ENCODE measurements around the gene FOSL1.

Gene FOSL1

GRCh38 chr11:65945430-65945911 lies 45.3 kb upstream of the FOSL1 start, which contains the start of gene TSGA10IP:
Gene TSGA10IP (plus strand): TSS chr11:65945480. CDS start chr11:65945676, 196 bp downstream.
- TF ChIP-seq ARNT (IDR thresholded peaks at IDR 0.05) (no peak), FOXM1 (IDR thresholded peaks at IDR 0.05; ENCODE audit: borderline replicate concordance) (no peak), ELF4 (IDR thresholded peaks at IDR 0.05) (no peak)
- DNase-seq (ENCODE audit: extremely low spot score), result no peak
- POLR2A ChIA-PET, result no interaction called here
- CTCF ChIA-PET, result no interaction called here

DNA sequence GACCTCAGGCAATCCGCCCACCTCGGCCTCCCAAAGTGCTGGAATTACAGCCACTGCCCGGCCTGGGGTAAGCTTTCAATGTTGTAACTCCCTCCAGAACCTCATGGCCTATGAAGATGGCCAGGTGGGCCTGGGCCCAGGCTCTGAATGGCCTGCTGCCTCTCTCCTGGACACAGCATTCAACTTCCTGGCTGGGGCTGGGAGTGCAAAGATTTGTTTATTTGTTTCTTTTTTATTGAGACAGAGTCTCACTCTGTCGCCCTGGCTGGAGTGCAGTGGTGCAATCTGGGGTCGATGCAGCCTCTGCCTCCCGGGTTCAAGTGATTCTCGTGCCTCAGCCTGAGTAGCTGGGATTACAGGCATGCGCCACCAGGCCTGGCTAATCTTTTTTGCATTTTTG lies 44.6 kb upstream of the FOSL1 start:
- no peak for DNase-seq (ENCODE audit: extremely low spot score)
- ChIA-PET CTCF (no interaction called here), POLR2A (no interaction called here)
- no peak for TF ChIP-seq HDGF (IDR thresholded peaks at IDR 0.05; ENCODE audit: borderline replicate concordance)
- TF ChIP-seq TARDBP (IDR thresholded peaks at IDR 0.05), result no peak
- no peak for TF ChIP-seq SP1 (IDR thresholded peaks at IDR 0.05)
- TF ChIP-seq LEF1 (IDR thresholded peaks at IDR 0.05; ENCODE audit: borderline replicate concordance), result no peak
- TF ChIP-seq ARNT (IDR thresholded peaks at IDR 0.05), result no peak
- no peak for TF ChIP-seq ZNF384 (IDR thresholded peaks at IDR 0.05)
- TF ChIP-seq L3MBTL2 (conservative IDR thresholded peaks at IDR 0.05), result no peak
- no peak for TF ChIP-seq ELF4 (IDR thresholded peaks at IDR 0.05)
- no peak for TF ChIP-seq SUZ12 (IDR thresholded peaks at IDR 0.05)
- TF ChIP-seq FOXA1 (IDR thresholded peaks at IDR 0.05), result no peak
- TF ChIP-seq FOXM1 (IDR thresholded peaks at IDR 0.05; ENCODE audit: borderline replicate concordance), result no peak
- no peak for TF ChIP-seq BHLHE40 (IDR thresholded peaks at IDR 0.05; ENCODE audit: borderline replicate concordance)
- no peak for TF ChIP-seq NFRKB (IDR thresholded peaks at IDR 0.05)
- no peak for TF ChIP-seq CTBP1 (IDR thresholded peaks at IDR 0.05; ENCODE audit: borderline replicate concordance)
- TF ChIP-seq, protein P1, sequence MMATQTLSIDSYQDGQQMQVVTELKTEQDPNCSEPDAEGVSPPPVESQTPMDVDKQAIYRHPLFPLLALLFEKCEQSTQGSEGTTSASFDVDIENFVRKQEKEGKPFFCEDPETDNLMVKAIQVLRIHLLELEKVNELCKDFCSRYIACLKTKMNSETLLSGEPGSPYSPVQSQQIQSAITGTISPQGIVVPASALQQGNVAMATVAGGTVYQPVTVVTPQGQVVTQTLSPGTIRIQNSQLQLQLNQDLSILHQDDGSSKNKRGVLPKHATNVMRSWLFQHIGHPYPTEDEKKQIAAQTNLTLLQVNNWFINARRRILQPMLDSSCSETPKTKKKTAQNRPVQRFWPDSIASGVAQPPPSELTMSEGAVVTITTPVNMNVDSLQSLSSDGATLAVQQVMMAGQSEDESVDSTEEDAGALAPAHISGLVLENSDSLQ (IDR thresholded peaks at IDR 0.05), result no peak

DNA sequence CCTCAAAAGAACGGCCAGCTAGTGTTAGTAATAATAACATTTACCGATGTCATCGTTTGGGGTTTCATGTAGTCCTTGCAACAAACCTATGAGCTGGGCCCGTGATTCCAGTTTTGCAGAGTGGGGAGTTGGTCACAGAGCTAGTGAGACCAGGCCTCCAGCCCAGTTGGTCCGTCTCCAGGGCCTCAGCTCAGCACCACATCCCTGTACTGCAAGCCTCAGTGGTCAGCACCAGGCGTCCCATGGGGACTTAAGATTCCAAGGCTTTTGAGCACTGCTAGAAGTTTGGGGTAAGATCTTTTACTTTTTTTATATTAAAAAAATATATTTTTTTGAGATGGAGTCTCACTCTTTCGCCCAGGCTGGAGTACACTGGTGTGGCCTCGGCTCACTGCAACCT lies 44.0 kb upstream of the FOSL1 start:
- TF ChIP-seq HDGF (IDR thresholded peaks at IDR 0.05; ENCODE audit: borderline replicate concordance) (no peak), SUZ12 (IDR thresholded peaks at IDR 0.05) (no peak), BHLHE40 (IDR thresholded peaks at IDR 0.05; ENCODE audit: borderline replicate concordance) (no peak), FOXK2 (IDR thresholded peaks at IDR 0.05) (no peak), L3MBTL2 (conservative IDR thresholded peaks at IDR 0.05) (no peak), ZNF384 (IDR thresholded peaks at IDR 0.05) (no peak), TARDBP (IDR thresholded peaks at IDR 0.05) (no peak), NFRKB (IDR thresholded peaks at IDR 0.05) (no peak), ARNT (IDR thresholded peaks at IDR 0.05) (no peak)
- TF ChIP-seq, protein P1 (IDR thresholded peaks at IDR 0.05), result no peak
- no peak for DNase-seq (ENCODE audit: extremely low spot score)
- CTCF ChIA-PET, result interaction anchor here (0.7 kb wide), 1 partner anchor 60 kb away, joined by 3 read pairs; no protein-coding TSS in a partner anchor
- POLR2A ChIA-PET, result no interaction called here

DNA sequence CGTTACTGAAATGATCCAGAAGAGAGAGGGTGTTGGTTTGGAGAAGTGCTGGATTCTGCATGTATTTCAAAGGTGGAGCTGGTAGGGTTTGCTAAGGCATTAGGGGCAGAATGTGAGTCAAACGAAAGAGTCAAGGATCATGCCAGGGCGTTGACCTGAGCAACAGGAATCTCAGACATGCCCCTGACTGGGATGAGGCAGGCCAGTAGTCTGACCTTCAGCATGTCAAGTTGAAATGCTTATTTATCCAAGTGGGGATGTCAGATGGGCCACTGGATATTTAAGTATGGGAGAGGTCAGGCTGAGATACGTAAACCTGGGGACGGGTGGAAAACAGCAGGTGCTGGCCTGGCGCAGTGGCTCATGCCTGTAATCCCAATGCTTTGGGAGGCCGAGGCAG lies 42.3 kb upstream of the FOSL1 start:
- POLR2A ChIA-PET, result no interaction called here
- TF ChIP-seq FOXK2 (IDR thresholded peaks at IDR 0.05), result no peak
- no peak for TF ChIP-seq LEF1 (IDR thresholded peaks at IDR 0.05; ENCODE audit: borderline replicate concordance)
- TF ChIP-seq ARNT (IDR thresholded peaks at IDR 0.05), result no peak
- no peak for TF ChIP-seq BHLHE40 (IDR thresholded peaks at IDR 0.05; ENCODE audit: borderline replicate concordance)
- no peak for TF ChIP-seq TARDBP (IDR thresholded peaks at IDR 0.05)
- no peak for TF ChIP-seq HDGF (IDR thresholded peaks at IDR 0.05; ENCODE audit: borderline replicate concordance)
- TF ChIP-seq L3MBTL2 (conservative IDR thresholded peaks at IDR 0.05), result no peak
- TF ChIP-seq ELF4 (IDR thresholded peaks at IDR 0.05), result no peak
- TF ChIP-seq, protein P1 (IDR thresholded peaks at IDR 0.05), result no peak
- TF ChIP-seq SUZ12 (IDR thresholded peaks at IDR 0.05), result no peak
- no peak for TF ChIP-seq NFRKB (IDR thresholded peaks at IDR 0.05)
- no peak for TF ChIP-seq FOXA1 (IDR thresholded peaks at IDR 0.05)
- no peak for TF ChIP-seq SP1 (IDR thresholded peaks at IDR 0.05)
- TF ChIP-seq CTBP1 (IDR thresholded peaks at IDR 0.05; ENCODE audit: borderline replicate concordance), result no peak
- TF ChIP-seq ZNF384 (IDR thresholded peaks at IDR 0.05), result no peak
- no peak for TF ChIP-seq FOXM1 (IDR thresholded peaks at IDR 0.05; ENCODE audit: borderline replicate concordance)
- CTCF ChIA-PET, result no interaction called here
- DNase-seq (ENCODE audit: extremely low spot score), result no peak

DNA sequence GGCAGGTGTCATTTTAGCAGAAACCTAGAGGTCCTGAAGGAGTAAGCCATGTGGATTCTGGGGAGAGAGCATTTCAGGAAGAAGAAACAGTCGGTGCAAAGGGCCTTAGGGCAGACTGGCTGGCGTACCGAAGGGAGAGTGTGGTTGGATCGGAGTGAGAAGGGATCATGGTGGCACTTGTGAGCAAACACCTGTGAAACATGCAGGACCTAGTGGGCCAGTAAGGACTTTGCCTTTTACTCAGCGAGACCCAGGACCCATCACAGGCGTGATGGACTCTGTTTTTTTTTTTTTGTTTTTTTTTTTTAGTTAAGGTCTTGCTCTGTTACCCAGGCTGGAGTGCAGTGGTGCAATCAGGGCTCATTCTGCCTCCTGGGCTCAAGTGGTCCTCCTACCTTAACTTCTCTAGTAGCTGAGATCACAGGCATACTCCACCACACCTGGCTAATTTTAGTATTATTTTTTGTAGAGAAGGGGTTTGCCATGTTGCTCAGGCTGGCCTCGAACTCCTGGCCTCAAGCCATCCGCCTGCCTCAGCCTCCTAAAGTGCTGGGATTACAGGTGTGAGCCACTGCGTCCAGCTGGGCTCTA lies 41.6 kb upstream of the FOSL1 start:
- no peak for TF ChIP-seq FOXM1 (IDR thresholded peaks at IDR 0.05; ENCODE audit: borderline replicate concordance)
- TF ChIP-seq, protein P1 (IDR thresholded peaks at IDR 0.05), result no peak
- no peak for TF ChIP-seq FOXK2 (IDR thresholded peaks at IDR 0.05)
- no peak for TF ChIP-seq SUZ12 (IDR thresholded peaks at IDR 0.05)
- CTCF ChIA-PET, result no interaction called here
- DNase-seq (ENCODE audit: extremely low spot score), result no peak
- POLR2A ChIA-PET, result no interaction called here

DNA sequence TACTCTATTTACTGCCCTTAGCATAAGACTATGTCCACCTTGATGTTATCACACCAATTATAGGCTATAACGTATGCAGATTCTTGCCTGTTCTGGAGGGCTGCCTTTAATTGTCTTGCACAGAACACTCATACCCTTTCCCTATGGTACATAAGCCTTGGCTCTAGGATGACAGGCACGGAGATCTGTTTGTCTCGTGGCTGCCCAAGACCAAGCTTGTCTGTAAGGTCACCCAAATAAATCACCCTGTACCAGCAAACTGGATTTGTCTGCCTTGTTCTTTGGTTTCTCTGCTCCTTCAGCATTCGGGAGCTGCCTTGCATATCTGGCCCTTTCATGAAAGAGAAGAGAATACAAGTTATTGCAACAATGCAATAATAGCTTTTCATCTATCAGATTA lies 37.6 kb upstream of the FOSL1 start:
- ChIA-PET CTCF (interaction anchor here (0.8 kb wide), 1 partner anchor 45 kb away, joined by 3 read pairs; no protein-coding TSS in a partner anchor), POLR2A (interaction anchor here (1.7 kb wide), 1 partner anchor 47 kb away, joined by 3 read pairs; no protein-coding TSS in a partner anchor)
- no peak for DNase-seq (ENCODE audit: extremely low spot score)
- TF ChIP-seq HDGF (IDR thresholded peaks at IDR 0.05; ENCODE audit: borderline replicate concordance), result no peak
- TF ChIP-seq FOXK2 (IDR thresholded peaks at IDR 0.05), result no peak
- TF ChIP-seq ELF4 (IDR thresholded peaks at IDR 0.05), result no peak
- no peak for TF ChIP-seq SUZ12 (IDR thresholded peaks at IDR 0.05)
- TF ChIP-seq ARNT (IDR thresholded peaks at IDR 0.05), result no peak
- TF ChIP-seq ZNF384 (IDR thresholded peaks at IDR 0.05), result no peak
- no peak for TF ChIP-seq NFRKB (IDR thresholded peaks at IDR 0.05)
- no peak for TF ChIP-seq BHLHE40 (IDR thresholded peaks at IDR 0.05; ENCODE audit: borderline replicate concordance)
- TF ChIP-seq LEF1 (IDR thresholded peaks at IDR 0.05; ENCODE audit: borderline replicate concordance), result no peak
- no peak for TF ChIP-seq FOXM1 (IDR thresholded peaks at IDR 0.05; ENCODE audit: borderline replicate concordance)
- no peak for TF ChIP-seq FOXA1 (IDR thresholded peaks at IDR 0.05)
- TF ChIP-seq TARDBP (IDR thresholded peaks at IDR 0.05), result no peak
- TF ChIP-seq, protein P1 (IDR thresholded peaks at IDR 0.05), result no peak
- TF ChIP-seq SP1 (IDR thresholded peaks at IDR 0.05), result no peak
- no peak for TF ChIP-seq L3MBTL2 (conservative IDR thresholded peaks at IDR 0.05)
- no peak for TF ChIP-seq CTBP1 (IDR thresholded peaks at IDR 0.05; ENCODE audit: borderline replicate concordance)
